Daoy (cell line): ENCODE data around the gene SH2D7. TPM values are rescaled to one million over a fixed set of nuclear protein-coding genes. Genes with fewer than 3 reads are reported as not detected.

ENCODE experiments used
- DNase-seq: peaks from one replicate; pipeline ENCODE4 v3.0.0-alpha.2; 2015; ENCODE audit warnings: low read depth
- total RNA-seq: library from RNA; depleted of rRNA; stranded (reverse); fragments of >200 nt; shearing (Covaris generic); gene quantifications from 2 replicates; pipeline ENCODE4 v1.2.3, GENCODE V29; 2014

SH2D7 gene
- total RNA-seq, 1 experiment from 2014 or later = not detected

- DNase-seq = no peak
Observed at GRCh38 chr15:78104119-78104479, 11.7 kb downstream of the SH2D7 start.

GRCh38 chr15:78104566-78105475 is 12.5 kb downstream of the SH2D7 start:
- DNase-seq = no peak

GRCh38 chr15:78105476-78106241 is 13.3 kb downstream of the SH2D7 start:
- DNase-seq = no peak

GRCh38 chr15:78107471-78107870 is 15.1 kb downstream of the SH2D7 start:
- DNase-seq = no peak

- peak; percentile 80 for DNase-seq
Observed at GRCh38 chr15:78108300-78109084, 16.1 kb downstream of the SH2D7 start.

GRCh38 chr15:78109156-78109555 is 16.8 kb downstream of the SH2D7 start:
- no peak for DNase-seq

GRCh38 chr15:78110096-78110495 is 17.7 kb downstream of the SH2D7 start:
- DNase-seq = no peak

- DNase-seq = no peak
Observed at GRCh38 chr15:78110916-78111475, 18.6 kb downstream of the SH2D7 start.

- DNase-seq = no peak
Observed at GRCh38 chr15:78111788-78112187, 19.4 kb downstream of the SH2D7 start.

- no peak for DNase-seq
Observed at GRCh38 chr15:78112551-78112950, 20.2 kb downstream of the SH2D7 start.

- DNase-seq = no peak
Observed at GRCh38 chr15:78120523-78120922, 28.2 kb downstream of the SH2D7 start.

- DNase-seq = no peak
Observed at GRCh38 chr15:78125267-78125666, 32.9 kb downstream of the SH2D7 start.

GRCh38 chr15:78127882-78128281 is 35.5 kb downstream of the SH2D7 start:
- no peak for DNase-seq

- DNase-seq = peak; percentile 59
Observed at GRCh38 chr15:78129077-78129750, 36.9 kb downstream of the SH2D7 start.

GRCh38 chr15:78129751-78130287 is 37.5 kb downstream of the SH2D7 start:
- no peak for DNase-seq

- no peak for DNase-seq
Observed at GRCh38 chr15:78130466-78131294, 38.3 kb downstream of the SH2D7 start.

GRCh38 chr15:78131295-78132061 is 39.1 kb downstream of the SH2D7 start, which contains the start of gene CIB2:
Gene CIB2, minus strand, starts transcription at chr15:78131445. Its CDS starts 230 bp downstream, at chr15:78131215.
- DNase-seq = peak; percentile 83

GRCh38 chr15:78133801-78134200 is 41.4 kb downstream of the SH2D7 start:
- no peak for DNase-seq

GRCh38 chr15:78139578-78139977 is 47.2 kb downstream of the SH2D7 start:
- DNase-seq = no peak
